Measurements from ENCODE around the gene RBM33.

The RBM33 gene

GRCh38 chr7:155818820-155819168 is 174.3 kb downstream of the RBM33 start:
- TF ChIP-seq CTCF (IDR thresholded peaks at IDR 0.05; ENCODE audit: extremely low read depth, missing control alignments), result no peak
- no peak for DNase-seq (ENCODE audit: low spot score)

GRCh38 chr7:155819186-155819585 is 174.7 kb downstream of the RBM33 start:
- no peak for TF ChIP-seq CTCF (IDR thresholded peaks at IDR 0.05; ENCODE audit: extremely low read depth, missing control alignments)
- no peak for DNase-seq (ENCODE audit: low spot score)

GRCh38 chr7:155820246-155820645 is 175.8 kb downstream of the RBM33 start:
- no peak for TF ChIP-seq CTCF (IDR thresholded peaks at IDR 0.05; ENCODE audit: extremely low read depth, missing control alignments)
- no peak for DNase-seq (ENCODE audit: low spot score)

GRCh38 chr7:155820788-155821187 is 176.3 kb downstream of the RBM33 start:
- no peak for DNase-seq (ENCODE audit: low spot score)
- no peak for TF ChIP-seq CTCF (IDR thresholded peaks at IDR 0.05; ENCODE audit: extremely low read depth, missing control alignments)

- no peak for DNase-seq (ENCODE audit: low spot score)
- TF ChIP-seq CTCF (IDR thresholded peaks at IDR 0.05; ENCODE audit: extremely low read depth, missing control alignments), result no peak
These were observed 177.4 kb downstream of the RBM33 start for GRCh38 chr7:155821851-155822250.

GRCh38 chr7:155824227-155824886 is 179.9 kb downstream of the RBM33 start:
- no peak for TF ChIP-seq CTCF (IDR thresholded peaks at IDR 0.05; ENCODE audit: extremely low read depth, missing control alignments)
- no peak for DNase-seq (ENCODE audit: low spot score)

- no peak for TF ChIP-seq CTCF (IDR thresholded peaks at IDR 0.05; ENCODE audit: extremely low read depth, missing control alignments)
- DNase-seq (ENCODE audit: low spot score), result no peak
These were observed 180.9 kb downstream of the RBM33 start for GRCh38 chr7:155825336-155825735.
